HEK293 (cell line): ENCODE measurements around the gene PPP1R1B.

Experiments
- CTCF ChIA-PET: fragments of 350-600 bp; formaldehyde crosslinking; extraction: SDS; loops from one replicate; lab custom pipeline; 2021; ENCODE audit warnings: antibody characterized with exemption; lab: Yijun Ruan, JAX
- POLR2A ChIA-PET: fragments of 300-600 bp; formaldehyde crosslinking; extraction: SDS; loops from one replicate; lab custom pipeline; 2020; ENCODE audit warnings: antibody characterized with exemption, inconsistent platforms; lab: Yijun Ruan, JAX
- H3K27ac ChIP-seq: fragments of 200-500 bp; sonication (Bioruptor generic); 2 replicates; pipeline ENCODE4 v1.5.1; 2014; ENCODE audit warnings: low read depth, low read length, control low read depth, inconsistent platforms; ENCODE audit errors: extremely low read depth
- H3K36me3 ChIP-seq, 2 experiments: fragments of 200-500 bp in 1 of 2; sonication (Bioruptor generic) in 1 of 2; 1 replicate in 1 of 2; 2 replicates in 1 of 2; pipeline ENCODE4 v1.5.1; 2014 to 2017; ENCODE audit warnings: inconsistent platforms in 2 of 2, low read length in 2 of 2; ENCODE audit not compliant: control insufficient read depth in 2 of 2, insufficient read depth in 1 of 2
- H3K4me1 ChIP-seq: fragments of 200-500 bp; sonication (Bioruptor generic); 2 replicates; pipeline ENCODE4 v1.5.1; 2014; ENCODE audit warnings: mild to moderate bottlenecking, low read length, inconsistent platforms; ENCODE audit not compliant: control insufficient read depth, insufficient read depth
- H3K4me3 ChIP-seq: 2 replicates; pipeline ENCODE4 v1.5.1; 2011; ENCODE audit warnings: low read depth, mild to moderate bottlenecking, control low read depth, low read length, moderate library complexity
- H3K9me3 ChIP-seq: fragments of 200-500 bp; sonication (Bioruptor generic); 2 replicates; pipeline ENCODE4 v1.5.1; 2014; ENCODE audit warnings: low read depth, low read length, inconsistent platforms; ENCODE audit not compliant: control insufficient read depth, insufficient read depth
- PRDM6 ChIP-seq: fragments of 450-650 bp; formaldehyde crosslinking; IDR thresholded peaks from 2 replicates; pipeline ENCODE4 v1.5.1; 2017; ENCODE audit warnings: missing biosample characterization, missing genetic modification characterization
- ZBTB1 ChIP-seq: fragments of 450-650 bp; formaldehyde crosslinking; IDR thresholded peaks from 2 replicates; pipeline ENCODE4 v1.5.1; 2016; ENCODE audit warnings: missing biosample characterization, missing genetic modification characterization
- ZBTB17 ChIP-seq: fragments of 450-650 bp; formaldehyde crosslinking; IDR thresholded peaks from 2 replicates; pipeline ENCODE4 v1.5.1; 2016; ENCODE audit warnings: missing biosample characterization, missing genetic modification characterization
- ZBTB21 ChIP-seq: fragments of 450-650 bp; formaldehyde crosslinking; IDR thresholded peaks from 2 replicates; pipeline ENCODE4 v1.5.1; 2017; ENCODE audit warnings: missing biosample characterization, missing genetic modification characterization
- ZBTB7A ChIP-seq: fragments of 450-650 bp; formaldehyde crosslinking; IDR thresholded peaks from 2 replicates; pipeline ENCODE4 v1.5.1; 2016; ENCODE audit warnings: low read depth, missing biosample characterization, missing genetic modification characterization
- ZIC2 ChIP-seq: fragments of 450-650 bp; formaldehyde crosslinking; IDR thresholded peaks from 2 replicates; pipeline ENCODE4 v1.5.1; 2016; ENCODE audit warnings: missing biosample characterization, missing genetic modification characterization
- ZNF138 ChIP-seq: fragments of 450-650 bp; formaldehyde crosslinking; IDR thresholded peaks from 2 replicates; pipeline ENCODE4 v1.5.1; 2016; ENCODE audit warnings: missing biosample characterization, missing genetic modification characterization, borderline replicate concordance
- ZNF23 ChIP-seq: fragments of 450-650 bp; formaldehyde crosslinking; IDR thresholded peaks from 2 replicates; pipeline ENCODE4 v1.5.1; 2016; ENCODE audit warnings: missing biosample characterization, missing genetic modification characterization, borderline replicate concordance
- ZNF266 ChIP-seq: fragments of 450-650 bp; formaldehyde crosslinking; IDR thresholded peaks from 2 replicates; pipeline ENCODE4 v1.5.1; 2016; ENCODE audit warnings: missing biosample characterization, missing genetic modification characterization, low read depth
- ZNF280D ChIP-seq: fragments of 450-650 bp; formaldehyde crosslinking; IDR thresholded peaks from 2 replicates; pipeline ENCODE4 v1.5.1; 2016; ENCODE audit warnings: missing biosample characterization, missing genetic modification characterization
- ZNF423 ChIP-seq: fragments of 450-650 bp; formaldehyde crosslinking; IDR thresholded peaks from 2 replicates; pipeline ENCODE4 v1.5.1; 2016; ENCODE audit warnings: missing biosample characterization, missing genetic modification characterization
- ZNF510 ChIP-seq: fragments of 450-650 bp; formaldehyde crosslinking; IDR thresholded peaks from 2 replicates; pipeline ENCODE4 v1.5.1; 2018; ENCODE audit warnings: mild to moderate bottlenecking, missing genetic modification characterization, missing biosample characterization; ENCODE audit not compliant: insufficient replicate concordance
- ZNF558 ChIP-seq: fragments of 450-650 bp; formaldehyde crosslinking; IDR thresholded peaks from 2 replicates; pipeline ENCODE4 v1.5.1; 2016; ENCODE audit warnings: missing biosample characterization, missing genetic modification characterization
- ZNF560 ChIP-seq: fragments of 450-650 bp; formaldehyde crosslinking; IDR thresholded peaks from 2 replicates; pipeline ENCODE4 v1.5.1; 2017; ENCODE audit warnings: missing biosample characterization, missing genetic modification characterization, borderline replicate concordance
- ZNF621 ChIP-seq: fragments of 450-650 bp; formaldehyde crosslinking; IDR thresholded peaks from 2 replicates; pipeline ENCODE4 v1.5.1; 2017; ENCODE audit warnings: missing biosample characterization, missing genetic modification characterization
- ZNF664 ChIP-seq: fragments of 450-650 bp; formaldehyde crosslinking; IDR thresholded peaks from 2 replicates; pipeline ENCODE4 v1.5.1; 2016; ENCODE audit warnings: missing biosample characterization, missing genetic modification characterization
- ZNF701 ChIP-seq: fragments of 450-650 bp; formaldehyde crosslinking; IDR thresholded peaks from 2 replicates; pipeline ENCODE4 v1.5.1; 2016; ENCODE audit warnings: missing biosample characterization, missing genetic modification characterization
- ZNF76 ChIP-seq: fragments of 450-650 bp; formaldehyde crosslinking; IDR thresholded peaks from 2 replicates; pipeline ENCODE4; 2016; ENCODE audit warnings: low read depth, missing biosample characterization, missing genetic modification characterization, borderline replicate concordance
- TF ChIP-seq, protein P1 (sequence below): fragments of 450-650 bp; formaldehyde crosslinking; IDR thresholded peaks from 2 replicates; pipeline ENCODE4 v1.5.0; 2017; ENCODE audit warnings: missing biosample characterization, missing genetic modification characterization, borderline replicate concordance

Gene PPP1R1B

DNA sequence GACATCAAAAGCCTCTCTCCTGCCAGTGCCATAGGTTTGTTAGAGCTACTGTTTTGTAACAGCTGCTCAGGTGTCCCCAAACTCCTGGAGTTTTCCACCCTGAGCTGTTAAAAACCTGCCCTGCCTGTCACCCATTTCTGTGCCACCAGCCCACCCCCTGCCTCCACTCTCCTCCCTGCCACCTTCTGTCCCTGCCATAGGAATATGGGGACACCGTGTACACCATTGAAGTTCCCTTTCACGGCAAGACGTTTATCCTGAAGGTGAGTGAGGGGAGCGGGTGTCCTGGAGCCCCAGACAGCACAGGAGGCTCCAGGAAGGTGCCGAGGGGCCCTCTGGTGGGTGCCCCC lies 33.2 kb downstream of the PPP1R1B start:
- H3K27ac ChIP-seq, result no peak overlapping the region
- ChIA-PET CTCF (interaction anchor here (0.9 to 1.9 kb wide), 4 partner anchors 8 to 38 kb away, joined by 3 to 7 read pairs (median 4); partner anchors contain the start of gene PNMT), POLR2A (no interaction called here)
- TF ChIP-seq, protein P1, sequence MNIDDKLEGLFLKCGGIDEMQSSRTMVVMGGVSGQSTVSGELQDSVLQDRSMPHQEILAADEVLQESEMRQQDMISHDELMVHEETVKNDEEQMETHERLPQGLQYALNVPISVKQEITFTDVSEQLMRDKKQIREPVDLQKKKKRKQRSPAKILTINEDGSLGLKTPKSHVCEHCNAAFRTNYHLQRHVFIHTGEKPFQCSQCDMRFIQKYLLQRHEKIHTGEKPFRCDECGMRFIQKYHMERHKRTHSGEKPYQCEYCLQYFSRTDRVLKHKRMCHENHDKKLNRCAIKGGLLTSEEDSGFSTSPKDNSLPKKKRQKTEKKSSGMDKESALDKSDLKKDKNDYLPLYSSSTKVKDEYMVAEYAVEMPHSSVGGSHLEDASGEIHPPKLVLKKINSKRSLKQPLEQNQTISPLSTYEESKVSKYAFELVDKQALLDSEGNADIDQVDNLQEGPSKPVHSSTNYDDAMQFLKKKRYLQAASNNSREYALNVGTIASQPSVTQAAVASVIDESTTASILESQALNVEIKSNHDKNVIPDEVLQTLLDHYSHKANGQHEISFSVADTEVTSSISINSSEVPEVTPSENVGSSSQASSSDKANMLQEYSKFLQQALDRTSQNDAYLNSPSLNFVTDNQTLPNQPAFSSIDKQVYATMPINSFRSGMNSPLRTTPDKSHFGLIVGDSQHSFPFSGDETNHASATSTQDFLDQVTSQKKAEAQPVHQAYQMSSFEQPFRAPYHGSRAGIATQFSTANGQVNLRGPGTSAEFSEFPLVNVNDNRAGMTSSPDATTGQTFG, result no peak
- TF ChIP-seq ZBTB1 (no peak), ZIC2 (no peak), ZNF23 (tag by site-specific recombination) (no peak), ZNF560 (tag by site-specific recombination) (no peak), ZNF621 (no peak), ZNF423 (tag by site-specific recombination) (no peak), ZNF138 (tag by site-specific recombination) (no peak), ZBTB17 (tag by site-specific recombination) (no peak), ZNF266 (tag by site-specific recombination) (no peak), ZNF510 (tag by site-specific recombination) (no peak), ZNF664 (tag by site-specific recombination) (no peak)
- H3K9me3 ChIP-seq, result no peaks in the 10 kb centered on the region
- H3K4me1 ChIP-seq, result peaks cover 9% of the 10 kb centered on the region; the same call in 1 of the 2 replicates
- H3K36me3 ChIP-seq, result peaks cover 3 to 66% of the 10 kb centered on the region in 2 experiments; a peak in 2 of 3 replicates
- H3K4me3 ChIP-seq, result no peak overlapping the region

DNA sequence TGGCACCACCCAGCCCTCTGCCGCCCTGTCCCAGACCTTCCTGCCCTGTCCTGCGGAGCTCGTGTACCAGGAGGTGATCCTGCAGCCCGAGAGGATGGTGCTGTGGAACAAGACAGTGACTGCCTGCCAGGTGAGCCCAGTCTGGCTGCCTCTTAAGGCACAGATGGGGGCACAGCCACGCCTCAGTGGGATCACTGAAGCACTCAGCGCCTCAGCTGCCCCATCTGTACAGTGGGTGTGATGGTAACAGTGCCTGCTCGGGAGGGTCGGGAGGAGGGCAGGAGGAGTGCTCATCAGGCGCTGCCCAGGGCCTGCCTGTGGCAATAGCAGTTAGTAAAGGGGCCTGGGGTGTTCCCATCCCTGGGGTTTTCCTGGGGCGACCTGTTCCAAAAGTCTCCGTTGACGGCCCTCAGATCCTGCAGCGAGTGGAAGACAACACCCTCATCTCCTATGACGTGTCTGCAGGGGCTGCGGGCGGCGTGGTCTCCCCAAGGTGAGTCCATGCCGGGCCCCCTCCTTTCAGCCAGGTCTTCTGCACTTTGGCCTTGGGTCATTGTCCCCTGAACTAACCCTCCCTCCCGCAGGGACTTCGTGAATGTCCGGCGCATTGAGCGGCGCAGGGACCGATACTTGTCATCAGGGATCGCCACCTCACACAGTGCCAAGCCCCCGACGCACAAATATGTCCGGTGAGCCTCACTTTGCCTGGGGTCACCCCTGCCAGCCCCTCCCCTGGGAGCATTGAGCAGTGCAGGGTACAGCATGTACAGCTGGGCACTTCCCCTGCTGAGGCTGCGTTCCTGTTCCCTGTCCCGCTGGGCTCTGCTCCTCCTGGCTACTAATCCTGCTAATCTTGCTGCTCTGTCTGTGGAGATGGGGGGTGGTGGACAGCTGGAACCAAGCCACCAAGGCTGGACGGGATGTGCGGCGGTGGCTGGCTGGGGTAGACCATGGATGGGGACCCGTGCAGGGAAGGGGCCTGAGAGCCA lies 33.9 kb downstream of the PPP1R1B start:
- TF ChIP-seq ZNF76 (tag by site-specific recombination) (no peak), ZNF280D (tag by site-specific recombination) (no peak), PRDM6 (tag by site-specific recombination) (no peak), ZNF701 (tag by site-specific recombination) (no peak), ZBTB7A (no peak), ZNF558 (tag by site-specific recombination) (no peak), ZBTB21 (tag by site-specific recombination) (no peak)
- POLR2A ChIA-PET, result no interaction called here
- Histone ChIP-seq H3K4me1 (peaks cover 9% of the 10 kb centered on the region; the same call in 1 of the 2 replicates), H3K4me3 (no peak overlapping the region), H3K9me3 (no peaks in the 10 kb centered on the region), H3K27ac (no peak overlapping the region), H3K36me3 (peaks cover 3 to 61% of the 10 kb centered on the region in 2 experiments; a peak in 1 of 3 replicates)
- CTCF ChIA-PET, result interaction anchor here (0.6 to 1.9 kb wide), 7 partner anchors 8 to 116 kb away, joined by 3 to 10 read pairs (median 5); partner anchors contain the start of gene PNMT
